ENCODE data around the gene MYOC. TPM values are rescaled to one million over a fixed set of nuclear protein-coding genes. Genes with fewer than 3 reads are reported as not detected.
"Not testable (repeated sequence)": the region's sequence is repeated elsewhere in the genome, so short reads cannot be mapped to it uniquely, and the experiment has no call there.

MYOC gene
- total and polyA plus RNA-seq, 12 donors, result 0.80 to 7.5 (median 2.7) TPM

DNA sequence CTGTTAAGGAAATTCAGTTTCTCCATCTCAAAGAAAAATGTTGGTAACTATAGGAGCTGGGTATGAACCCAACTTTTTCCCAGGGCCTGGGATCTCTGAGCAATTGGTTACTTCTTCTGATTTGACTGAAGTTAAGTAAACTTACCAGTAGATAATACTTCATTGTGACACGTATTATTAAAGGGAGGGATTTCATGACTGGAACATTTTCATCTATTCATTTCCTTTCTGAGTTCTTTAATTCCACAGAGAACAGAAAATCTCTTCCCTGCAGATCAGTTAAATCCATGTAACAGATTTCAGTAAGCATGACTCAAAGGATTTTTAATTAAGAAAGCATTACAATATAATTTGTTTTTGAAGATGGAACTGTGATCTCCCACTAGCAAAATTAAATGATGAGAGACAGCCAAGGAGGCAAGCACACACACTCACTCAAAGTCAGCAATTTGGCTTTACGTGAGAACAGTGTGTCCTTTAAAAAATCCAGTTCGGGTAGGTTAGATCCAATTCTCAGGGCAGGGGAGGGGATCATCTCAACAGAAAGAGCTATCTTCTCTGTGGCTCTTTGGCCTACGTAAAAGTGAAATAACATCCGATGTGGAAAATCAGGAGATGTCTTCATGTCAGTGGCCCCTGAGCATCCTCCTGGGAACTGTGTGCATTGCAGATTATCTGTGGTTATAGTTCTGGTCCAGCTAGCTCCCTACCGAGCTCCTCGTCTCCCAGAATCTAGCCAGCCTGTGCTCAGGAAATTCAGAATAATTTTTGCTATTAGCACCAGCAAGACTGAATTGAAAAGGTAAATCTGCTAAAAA lies 10.8 kb upstream of the MYOC start:
- H3K36me3 ChIP-seq, result no peaks in the 10 kb centered on the region
- H3K27me3 ChIP-seq, result no peaks in the 10 kb centered on the region
- H3K9me3 ChIP-seq, result no peaks in the 10 kb centered on the region
- intact Hi-C loops (cut with DNase I), result no loop called here
- H3K27ac ChIP-seq, result peak overlapping the region in 9 of 10 donors; percentile 20 to 61 (median 32)
- peaks cover 0 to 36% (median 12%) of the 10 kb centered on the region in 9 donors for H3K4me1 ChIP-seq
- no peak for DNase-seq
- TF ChIP-seq, protein P1, sequence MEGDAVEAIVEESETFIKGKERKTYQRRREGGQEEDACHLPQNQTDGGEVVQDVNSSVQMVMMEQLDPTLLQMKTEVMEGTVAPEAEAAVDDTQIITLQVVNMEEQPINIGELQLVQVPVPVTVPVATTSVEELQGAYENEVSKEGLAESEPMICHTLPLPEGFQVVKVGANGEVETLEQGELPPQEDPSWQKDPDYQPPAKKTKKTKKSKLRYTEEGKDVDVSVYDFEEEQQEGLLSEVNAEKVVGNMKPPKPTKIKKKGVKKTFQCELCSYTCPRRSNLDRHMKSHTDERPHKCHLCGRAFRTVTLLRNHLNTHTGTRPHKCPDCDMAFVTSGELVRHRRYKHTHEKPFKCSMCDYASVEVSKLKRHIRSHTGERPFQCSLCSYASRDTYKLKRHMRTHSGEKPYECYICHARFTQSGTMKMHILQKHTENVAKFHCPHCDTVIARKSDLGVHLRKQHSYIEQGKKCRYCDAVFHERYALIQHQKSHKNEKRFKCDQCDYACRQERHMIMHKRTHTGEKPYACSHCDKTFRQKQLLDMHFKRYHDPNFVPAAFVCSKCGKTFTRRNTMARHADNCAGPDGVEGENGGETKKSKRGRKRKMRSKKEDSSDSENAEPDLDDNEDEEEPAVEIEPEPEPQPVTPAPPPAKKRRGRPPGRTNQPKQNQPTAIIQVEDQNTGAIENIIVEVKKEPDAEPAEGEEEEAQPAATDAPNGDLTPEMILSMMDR (IDR thresholded peaks at IDR 0.05), result no peak
- peak in 4 of 8 donors; percentile 5 to 76 (median 53) for ATAC-seq
- 53 to 61% methylated on average over 7 of the region's 7 CpGs for WGBS, 2 donors
- H3K4me3 ChIP-seq, result no peak overlapping the region

DNA sequence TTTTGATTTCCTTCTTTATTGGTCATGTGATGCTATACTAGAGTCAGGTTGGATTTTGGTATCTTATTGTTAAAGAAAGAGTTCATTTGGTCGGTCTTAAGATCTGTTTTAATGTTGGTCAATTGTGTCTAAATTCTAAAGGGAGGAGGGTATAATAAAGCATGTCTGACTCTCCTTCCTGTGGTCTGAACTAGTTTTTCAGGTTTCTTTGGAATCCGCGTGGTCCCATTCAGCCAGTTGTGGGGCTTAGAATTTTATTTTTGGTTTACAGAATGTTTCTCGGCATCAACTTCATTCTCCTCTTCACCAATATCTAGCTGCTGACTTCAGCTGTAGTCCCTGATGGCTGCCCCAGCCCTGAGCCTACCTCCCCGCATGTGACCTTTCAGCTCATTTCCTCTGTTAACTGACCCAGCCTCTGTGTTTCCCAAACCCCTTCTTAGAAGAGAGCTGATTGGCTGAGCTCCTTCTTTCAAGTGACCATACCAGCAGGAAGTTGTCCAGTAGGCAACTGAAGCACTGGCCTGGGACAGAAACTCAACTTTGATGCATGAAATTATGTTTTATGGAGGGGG lies 8.7 kb upstream of the MYOC start:
- Histone ChIP-seq H3K27me3 (no peaks in the 10 kb centered on the region), H3K27ac (no peak overlapping the region), H3K4me1 (peaks cover 0 to 33% (median 12%) of the 10 kb centered on the region in 9 donors), H3K9me3 (no peaks in the 10 kb centered on the region), H3K4me3 (no peak overlapping the region), H3K36me3 (no peaks in the 10 kb centered on the region)
- ATAC-seq (no peak), DNase-seq (no peak)
- intact Hi-C loops (cut with DNase I), result no loop called here
- WGBS, 2 donors, result 93% methylated on average over 5 of the region's 5 CpGs
- TF ChIP-seq, protein P1 (IDR thresholded peaks at IDR 0.05), result no peak

DNA sequence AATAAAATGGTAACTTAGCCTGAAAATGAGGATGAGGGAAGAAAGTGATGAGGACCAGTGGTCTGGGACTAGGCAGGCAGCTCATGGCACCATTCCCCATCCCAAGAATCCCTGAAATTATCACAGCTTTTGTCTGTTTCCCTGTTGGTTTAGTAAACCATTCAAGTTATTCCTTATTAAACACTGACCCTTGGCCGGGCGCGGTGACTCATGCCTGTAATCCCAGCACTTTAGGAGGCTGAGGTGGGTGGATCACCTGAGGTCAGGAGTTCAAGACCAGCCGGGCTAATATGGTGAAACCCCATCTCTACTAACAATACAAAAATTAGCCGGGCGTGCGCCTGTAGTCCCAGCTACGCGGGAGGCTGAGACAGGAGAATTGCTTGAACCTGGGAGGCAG lies 3.7 kb upstream of the MYOC start:
- DNase-seq; H3K27me3 ChIP-seq; ATAC-seq; intact Hi-C loops (cut with DNase I); H3K36me3 ChIP-seq; H3K9me3 ChIP-seq: not testable (repeated sequence)
- peaks cover 10 to 57% (median 37%) of the 10 kb centered on the region in 9 donors for H3K4me1 ChIP-seq
- H3K4me3 ChIP-seq, result peak overlapping the region in 2 of 10 donors; percentile 24 to 31
- 96 to 97% methylated on average over 9 of the region's 9 CpGs for WGBS, 2 donors
- H3K27ac ChIP-seq, result peak overlapping the region; percentile 66 to 94 (median 84)

DNA sequence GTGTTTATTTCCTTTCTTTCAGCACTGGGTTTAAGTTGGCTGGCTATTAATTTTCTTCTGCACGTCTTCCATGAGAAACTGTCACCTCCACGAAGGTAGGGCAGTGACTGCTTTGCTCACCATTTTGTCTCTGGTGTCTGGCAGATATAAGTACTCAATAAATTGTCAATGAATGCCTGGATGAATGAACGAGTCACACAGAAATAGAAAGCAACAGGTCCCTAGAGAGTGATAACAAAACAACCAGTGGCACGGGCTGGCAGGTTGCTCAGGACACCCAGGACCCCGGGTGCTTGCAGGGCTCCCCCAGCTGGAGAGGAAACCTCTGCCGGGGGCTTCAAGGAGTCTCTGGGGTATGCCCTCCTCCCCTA lies 3.2 kb upstream of the MYOC start:
- Histone ChIP-seq H3K36me3 (no peaks in the 10 kb centered on the region), H3K4me3 (peak overlapping the region in 8 of 10 donors; percentile 1 to 32 (median 21)), H3K4me1 (peaks cover 10 to 60% (median 37%) of the 10 kb centered on the region in 9 donors), H3K27ac (peak overlapping the region; percentile 66 to 94 (median 84)), H3K9me3 (no peaks in the 10 kb centered on the region), H3K27me3 (no peaks in the 10 kb centered on the region)
- ATAC-seq (no peak), DNase-seq (no peak)
- 29 to 32% methylated on average over 6 of the region's 6 CpGs for WGBS, 2 donors
- TF ChIP-seq, protein P1 (IDR thresholded peaks at IDR 0.05), result no peak
- intact Hi-C loops (cut with DNase I), result no loop called here

All from heart right ventricle (tissue), 16 donors.